Muscle layer of colon (tissue), 2 donors: ENCODE measurements around the gene SH3RF3.
A peak's percentile ranks its signal among the peaks of the same experiment; 100 is the strongest.

ENCODE experiments used
- H3K27ac ChIP-seq: one replicate; pipeline ENCODE4 v1.7.0; 2013; ENCODE audit warnings: low read depth, mild to moderate bottlenecking, low read length, moderate library complexity
- H3K27me3 ChIP-seq, 2 donors: one replicate each; pipeline ENCODE4 v1.7.0; 2013; ENCODE audit warnings: low read length in 2 of 2, mild to moderate bottlenecking in 2 of 2; ENCODE audit not compliant: insufficient read depth in 2 of 2, control insufficient read depth in 1 of 2
- H3K36me3 ChIP-seq: one replicate; pipeline ENCODE4 v1.7.0; 2013; ENCODE audit warnings: mild to moderate bottlenecking, low read length; ENCODE audit not compliant: insufficient read depth
- H3K4me1 ChIP-seq: one replicate; pipeline ENCODE4 v1.7.0; 2013; ENCODE audit warnings: mild to moderate bottlenecking, low read length; ENCODE audit not compliant: insufficient read depth
- H3K4me3 ChIP-seq, 2 donors: one replicate each; pipeline ENCODE4 v1.7.0; 2013; ENCODE audit warnings: low read length in 2 of 2, low read depth in 1 of 2, mild to moderate bottlenecking in 1 of 2, moderate library complexity in 1 of 2
- H3K9ac ChIP-seq: one replicate; pipeline ENCODE4 v1.7.0; 2013; ENCODE audit warnings: low read length
- H3K9me3 ChIP-seq: one replicate; pipeline ENCODE4 v1.7.0; 2013; ENCODE audit warnings: mild to moderate bottlenecking, low read length
- donor health status: abdominal sarcoma.
- donor health status: Adenocarcinoma of cecum.

SH3RF3 gene

DNA sequence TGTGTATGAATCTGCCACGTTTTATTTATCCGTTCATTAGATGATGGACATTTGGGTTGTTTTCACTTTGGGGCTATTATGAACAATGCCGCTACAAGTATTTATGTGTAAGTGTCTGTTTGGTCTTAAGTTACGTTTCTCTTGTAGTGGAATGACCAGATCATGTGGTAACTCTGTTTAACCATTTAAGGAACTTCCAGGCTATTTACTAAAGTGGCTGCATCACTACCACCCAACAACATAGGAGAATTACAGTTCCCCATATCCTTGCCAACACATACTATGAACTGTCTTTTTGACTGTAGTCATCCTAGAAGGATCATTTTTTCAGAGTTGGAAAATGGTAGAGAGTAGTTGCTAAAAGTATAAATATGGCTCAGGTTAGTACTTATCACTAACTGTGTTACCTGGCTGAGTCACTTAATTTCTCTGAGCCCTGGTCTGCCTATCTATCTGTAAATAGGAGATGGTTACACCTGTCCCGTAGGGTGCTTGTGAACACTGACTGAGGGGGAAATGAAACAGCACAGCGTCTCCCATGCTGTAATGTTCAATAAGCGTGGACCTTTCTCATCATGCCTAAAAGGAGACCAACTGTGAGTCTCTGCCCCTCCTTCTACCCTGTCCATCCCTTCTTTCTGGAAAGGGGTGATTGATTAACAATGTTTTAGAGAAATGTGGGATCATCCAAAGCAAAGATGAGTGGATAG lies 103.1 kb downstream of the SH3RF3 start:
- Histone ChIP-seq H3K4me1 (no peaks in the 10 kb centered on the region), H3K9ac (no peak overlapping the region)

DNA sequence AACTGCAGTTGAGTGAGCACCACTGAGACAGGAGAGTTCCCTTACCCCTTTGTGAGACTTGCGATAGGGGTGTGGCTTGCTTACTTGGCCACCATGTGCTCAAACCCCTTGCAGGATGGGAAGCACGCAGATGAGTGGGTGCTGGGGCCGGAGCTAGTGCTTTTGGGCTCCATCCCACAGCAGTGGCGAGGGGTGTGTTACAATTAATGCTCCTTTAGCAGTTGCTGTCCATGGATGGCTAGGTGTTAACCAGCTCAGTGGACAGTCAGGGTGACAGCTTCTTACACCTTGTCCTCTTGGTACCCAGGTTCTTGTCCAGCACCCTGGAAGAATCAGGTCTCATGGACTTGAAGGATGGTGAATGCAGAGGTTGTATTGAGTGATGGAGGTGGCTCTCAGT lies 103.9 kb downstream of the SH3RF3 start:
- Histone ChIP-seq H3K4me1 (no peaks in the 10 kb centered on the region), H3K9ac (no peak overlapping the region), H3K36me3 (no peaks in the 10 kb centered on the region), H3K27me3 (no peaks in the 10 kb centered on the region), H3K9me3 (no peaks in the 10 kb centered on the region), H3K27ac (no peak overlapping the region), H3K4me3 (no peak overlapping the region)

More for the DNA sequence above, 103.1 kb downstream of the SH3RF3 start:
- Histone ChIP-seq H3K9me3 (no peaks in the 10 kb centered on the region), H3K36me3 (no peaks in the 10 kb centered on the region), H3K27me3 (no peaks in the 10 kb centered on the region), H3K4me3 (no peak overlapping the region), H3K27ac (no peak overlapping the region)

DNA sequence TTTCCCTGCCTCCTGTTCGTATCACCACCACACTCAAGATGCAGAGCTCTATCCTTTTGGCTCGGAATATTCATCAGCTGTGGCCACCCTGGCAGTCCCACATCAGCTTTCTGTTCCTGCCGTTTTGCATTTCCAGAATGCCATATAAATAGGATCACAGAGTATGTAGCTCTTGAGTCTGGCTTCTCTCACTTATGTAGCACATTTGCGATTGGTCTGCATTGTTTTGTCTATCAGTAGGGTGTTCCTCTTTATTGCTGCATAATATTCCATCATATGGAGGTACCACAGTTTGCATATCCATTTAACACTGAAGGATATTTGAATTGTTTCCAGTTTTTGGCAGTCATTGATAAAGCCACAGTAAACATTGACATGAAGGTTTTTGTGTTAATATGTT lies 104.6 kb downstream of the SH3RF3 start:
- H3K27me3 ChIP-seq: no peaks in the 10 kb centered on the region
- H3K4me3 ChIP-seq: no peak overlapping the region
- H3K9ac ChIP-seq: no peak overlapping the region
- H3K27ac ChIP-seq: no peak overlapping the region
- H3K36me3 ChIP-seq: no peaks in the 10 kb centered on the region
- H3K4me1 ChIP-seq: no peaks in the 10 kb centered on the region
- H3K9me3 ChIP-seq: no peaks in the 10 kb centered on the region

DNA sequence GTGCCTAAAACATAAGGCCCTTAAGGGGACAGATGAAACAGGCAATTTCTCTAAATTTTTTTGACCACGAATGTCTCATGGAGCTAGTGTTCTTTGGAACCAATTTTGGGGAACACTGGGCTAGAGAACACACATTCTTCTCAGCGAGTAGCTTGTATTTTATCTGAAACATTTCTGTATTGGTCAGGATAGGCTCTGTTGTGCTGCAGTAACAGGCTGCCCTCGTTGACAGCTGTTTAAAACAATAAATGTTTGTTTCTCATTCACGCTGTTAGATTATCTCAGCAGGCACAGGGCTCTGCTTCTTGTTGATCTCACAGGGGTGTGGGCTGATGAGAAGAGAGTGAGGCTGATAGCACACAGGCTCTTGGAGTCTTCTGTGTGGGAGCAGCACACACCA lies 105.3 kb downstream of the SH3RF3 start:
- H3K9me3 ChIP-seq: no peaks in the 10 kb centered on the region
- H3K27me3 ChIP-seq: no peaks in the 10 kb centered on the region
- H3K4me1 ChIP-seq: peaks cover 1% of the 10 kb centered on the region

DNA sequence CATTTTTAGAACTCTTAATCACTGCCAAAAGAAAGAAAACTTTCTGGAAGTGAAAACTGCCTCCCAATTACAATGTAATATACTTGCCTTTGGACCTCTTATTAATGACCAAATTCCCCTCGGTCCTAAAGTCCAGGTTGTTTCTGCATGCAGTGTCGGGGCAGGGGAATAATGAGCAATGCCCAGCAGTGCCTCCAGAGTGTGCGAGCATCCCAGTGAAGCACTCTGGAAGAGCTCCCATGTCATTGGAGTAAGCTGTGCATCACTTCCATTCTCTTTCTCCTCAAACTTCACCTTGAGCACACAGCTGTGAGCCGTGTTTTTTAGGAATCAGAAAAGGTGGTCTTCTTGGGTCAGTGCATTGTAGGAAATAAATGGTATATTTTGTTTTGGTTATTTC lies 107.1 kb downstream of the SH3RF3 start:
- Histone ChIP-seq H3K36me3 (no peaks in the 10 kb centered on the region), H3K27me3 (no peaks in the 10 kb centered on the region), H3K4me1 (peaks cover 7% of the 10 kb centered on the region), H3K9ac (no peak overlapping the region), H3K9me3 (no peaks in the 10 kb centered on the region), H3K27ac (no peak overlapping the region), H3K4me3 (no peak overlapping the region)

More for the DNA sequence above, 105.3 kb downstream of the SH3RF3 start:
- no peaks in the 10 kb centered on the region for H3K36me3 ChIP-seq
- H3K4me3 ChIP-seq: no peak overlapping the region
- no peak overlapping the region for H3K9ac ChIP-seq
- no peak overlapping the region for H3K27ac ChIP-seq

DNA sequence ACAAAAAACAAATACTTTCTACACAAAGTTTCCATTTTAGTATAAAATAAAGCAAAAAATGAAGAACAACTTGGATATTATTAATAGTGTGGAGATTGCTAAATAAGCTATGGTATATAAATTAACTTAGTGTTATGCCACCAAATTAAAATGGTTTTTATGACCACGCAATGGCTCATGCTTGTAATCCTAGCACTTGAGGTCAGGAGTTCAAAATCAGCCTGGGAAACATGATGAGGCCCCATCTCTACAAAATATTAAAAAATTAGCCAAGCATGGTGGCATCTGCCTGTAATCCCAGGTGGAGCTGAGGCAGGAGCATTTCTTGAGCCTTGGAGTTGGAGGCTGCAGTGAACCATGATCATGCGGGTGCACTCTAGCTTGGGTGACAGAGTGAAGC lies 108.8 kb downstream of the SH3RF3 start:
- Histone ChIP-seq H3K4me1 (peaks cover 18% of the 10 kb centered on the region), H3K27me3 (no peaks in the 10 kb centered on the region), H3K27ac (no peak overlapping the region), H3K9ac (no peak overlapping the region), H3K36me3 (no peaks in the 10 kb centered on the region), H3K9me3 (no peaks in the 10 kb centered on the region), H3K4me3 (no peak overlapping the region)

DNA sequence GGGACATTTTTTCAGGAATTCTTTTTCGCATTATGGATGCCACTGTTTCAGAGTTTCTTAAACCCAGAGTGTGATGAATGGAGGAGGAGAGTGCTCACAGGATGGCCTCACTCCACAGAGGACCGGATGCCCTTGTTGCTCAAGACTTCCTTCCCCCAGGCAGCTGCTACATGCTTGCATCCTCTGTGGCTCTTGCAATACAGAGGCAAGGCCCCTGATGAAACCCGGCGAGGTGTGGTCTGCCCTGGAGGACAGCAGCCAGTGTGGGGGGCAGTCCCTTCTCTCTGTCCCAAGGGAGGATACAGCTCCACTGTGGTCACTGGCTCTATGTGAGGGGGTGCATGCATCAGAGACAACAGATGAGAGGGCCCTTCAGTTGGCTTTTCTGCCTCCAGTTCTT lies 109.6 kb downstream of the SH3RF3 start:
- no peak overlapping the region for H3K9ac ChIP-seq
- no peaks in the 10 kb centered on the region for H3K27me3 ChIP-seq
- H3K9me3 ChIP-seq: no peaks in the 10 kb centered on the region
- H3K27ac ChIP-seq: no peak overlapping the region
- H3K36me3 ChIP-seq: no peaks in the 10 kb centered on the region
- no peak overlapping the region for H3K4me3 ChIP-seq
- peaks cover 24% of the 10 kb centered on the region for H3K4me1 ChIP-seq

DNA sequence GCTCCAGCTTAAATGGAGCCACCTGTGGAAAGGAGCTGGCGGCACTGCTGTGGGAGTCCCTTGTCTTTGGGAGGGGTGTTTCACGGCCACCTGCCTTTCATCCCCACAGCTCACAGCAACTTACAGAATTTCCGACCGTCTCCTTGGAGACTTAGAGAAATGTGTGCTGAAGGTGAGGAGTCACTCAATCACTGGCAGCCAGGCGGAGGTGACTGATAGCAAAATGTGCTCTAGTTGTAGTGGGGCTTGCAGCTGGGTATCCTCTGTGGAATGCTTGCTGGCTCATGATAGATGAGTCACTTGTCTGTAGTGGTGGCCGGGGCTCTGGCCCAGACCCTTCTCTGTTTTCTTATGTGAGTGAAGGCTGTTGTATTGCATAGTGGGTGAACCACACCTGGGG lies 110.7 kb downstream of the SH3RF3 start:
- H3K9me3 ChIP-seq: no peaks in the 10 kb centered on the region
- no peak overlapping the region for H3K4me3 ChIP-seq
- no peaks in the 10 kb centered on the region for H3K27me3 ChIP-seq
- H3K9ac ChIP-seq: no peak overlapping the region
- H3K4me1 ChIP-seq: peaks cover 35% of the 10 kb centered on the region
- no peaks in the 10 kb centered on the region for H3K36me3 ChIP-seq
- H3K27ac ChIP-seq: no peak overlapping the region

DNA sequence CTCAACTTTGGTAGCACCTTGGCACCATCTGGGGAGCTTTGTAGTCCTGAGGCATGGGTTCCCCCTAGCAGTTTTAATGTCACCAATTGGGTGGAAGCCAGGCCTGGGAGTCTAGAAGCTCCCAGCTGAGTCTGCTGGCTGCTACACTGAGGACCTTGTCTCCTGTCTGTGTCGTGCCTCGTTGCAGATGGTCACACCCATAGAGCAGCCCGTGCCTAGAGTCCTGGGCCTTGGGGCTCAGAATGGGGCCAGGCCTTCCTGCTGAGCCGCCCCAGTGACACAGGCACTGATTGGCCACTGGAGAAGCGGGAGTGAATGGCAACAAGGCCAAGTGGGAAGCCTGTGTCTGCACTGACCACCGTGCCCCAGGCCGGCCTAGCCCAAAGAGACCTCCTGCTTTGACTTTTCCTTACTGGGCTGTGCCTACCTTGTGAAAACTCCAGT lies 113.2 kb downstream of the SH3RF3 start:
- Histone ChIP-seq H3K36me3 (no peaks in the 10 kb centered on the region), H3K27ac (no peak overlapping the region), H3K4me3 (no peak overlapping the region), H3K9ac (no peak overlapping the region), H3K27me3 (no peaks in the 10 kb centered on the region), H3K9me3 (no peaks in the 10 kb centered on the region), H3K4me1 (peaks cover 39% of the 10 kb centered on the region)

DNA sequence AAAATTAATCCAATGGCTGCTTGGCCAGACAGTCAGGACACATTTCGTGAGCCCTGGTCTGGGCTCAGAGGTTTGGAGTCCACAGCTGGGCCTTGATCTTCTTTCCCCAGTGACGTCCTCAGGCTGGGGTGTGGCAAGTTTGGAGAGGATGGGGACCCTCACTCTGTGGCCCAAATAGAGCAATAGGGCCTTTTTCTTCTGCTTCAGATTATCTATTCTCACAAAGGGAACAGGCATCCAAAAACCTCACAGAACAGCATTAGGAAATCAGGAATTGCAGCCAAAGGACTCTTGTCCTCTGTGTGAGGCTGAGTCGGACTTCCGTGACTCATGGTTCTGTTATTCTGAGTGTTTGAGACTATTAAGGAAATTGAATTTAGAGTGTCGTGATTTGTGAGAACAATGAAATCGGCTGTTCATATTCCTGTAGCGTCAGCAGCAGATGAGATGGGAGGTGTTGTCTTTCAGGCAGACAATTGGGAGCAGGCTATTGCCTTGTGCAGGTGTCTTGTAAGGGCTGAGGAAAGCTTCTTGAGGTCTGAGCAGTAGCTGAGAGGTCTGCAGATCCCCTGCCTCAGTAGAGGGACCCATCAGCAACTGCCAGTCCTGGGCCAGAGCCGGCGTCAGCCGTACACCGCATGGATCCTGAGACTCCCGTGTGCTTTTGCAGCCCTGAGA lies 113.8 kb downstream of the SH3RF3 start:
- Histone ChIP-seq H3K4me3 (no peak overlapping the region), H3K9me3 (no peaks in the 10 kb centered on the region), H3K4me1 (peaks cover 39% of the 10 kb centered on the region), H3K27me3 (no peaks in the 10 kb centered on the region), H3K27ac (peak overlapping the region; percentile 16), H3K9ac (no peak overlapping the region), H3K36me3 (no peaks in the 10 kb centered on the region)

DNA sequence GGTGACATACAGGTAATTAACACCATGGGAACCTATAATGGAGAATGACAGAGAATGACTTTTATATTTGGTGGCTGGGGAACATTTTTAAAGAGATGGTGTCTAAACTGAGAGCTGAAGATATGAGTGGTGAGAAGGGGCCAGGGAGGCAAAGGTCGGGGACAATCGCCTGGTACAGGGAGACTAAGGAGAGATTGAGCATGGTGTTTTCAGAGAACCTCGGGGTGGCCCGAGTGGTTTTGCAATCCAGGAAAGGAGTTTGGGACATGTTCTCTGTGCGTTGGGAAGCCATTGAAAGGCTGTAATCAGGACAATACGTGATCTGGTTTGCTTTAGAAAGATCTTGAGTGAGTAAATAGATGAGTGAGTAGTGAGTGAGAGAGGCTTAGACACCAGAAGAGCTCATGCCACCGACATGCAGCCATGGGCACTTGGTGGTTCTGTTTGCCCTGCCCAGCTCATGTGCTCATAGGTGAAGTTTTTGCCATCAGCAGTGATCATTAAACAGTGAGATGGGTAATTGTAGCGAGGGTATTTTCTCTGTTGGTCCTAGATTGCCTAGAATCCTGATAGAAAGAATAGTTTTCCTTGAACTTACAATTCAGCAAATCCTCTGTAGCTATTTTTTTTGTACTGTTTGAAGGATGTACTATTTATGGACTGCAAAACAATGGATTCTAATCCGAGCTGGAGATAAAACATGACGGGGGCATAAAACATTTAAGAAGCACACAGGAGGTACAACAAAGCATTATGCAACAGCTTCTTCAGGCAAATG lies 114.7 kb downstream of the SH3RF3 start:
- Histone ChIP-seq H3K4me3 (no peak overlapping the region), H3K9ac (no peak overlapping the region)

More for the DNA sequence above, 114.7 kb downstream of the SH3RF3 start:
- Histone ChIP-seq H3K4me1 (peaks cover 39% of the 10 kb centered on the region), H3K36me3 (no peaks in the 10 kb centered on the region), H3K27me3 (no peaks in the 10 kb centered on the region), H3K9me3 (no peaks in the 10 kb centered on the region), H3K27ac (no peak overlapping the region)
